ENCODE data around the gene TNFRSF1B. TPM values are rescaled to one million over a fixed set of nuclear protein-coding genes. Genes with fewer than 3 reads are reported as not detected.

Gene TNFRSF1B
- polyA plus RNA-seq, 3 donors = 436 to 761 (median 450) TPM

DNA sequence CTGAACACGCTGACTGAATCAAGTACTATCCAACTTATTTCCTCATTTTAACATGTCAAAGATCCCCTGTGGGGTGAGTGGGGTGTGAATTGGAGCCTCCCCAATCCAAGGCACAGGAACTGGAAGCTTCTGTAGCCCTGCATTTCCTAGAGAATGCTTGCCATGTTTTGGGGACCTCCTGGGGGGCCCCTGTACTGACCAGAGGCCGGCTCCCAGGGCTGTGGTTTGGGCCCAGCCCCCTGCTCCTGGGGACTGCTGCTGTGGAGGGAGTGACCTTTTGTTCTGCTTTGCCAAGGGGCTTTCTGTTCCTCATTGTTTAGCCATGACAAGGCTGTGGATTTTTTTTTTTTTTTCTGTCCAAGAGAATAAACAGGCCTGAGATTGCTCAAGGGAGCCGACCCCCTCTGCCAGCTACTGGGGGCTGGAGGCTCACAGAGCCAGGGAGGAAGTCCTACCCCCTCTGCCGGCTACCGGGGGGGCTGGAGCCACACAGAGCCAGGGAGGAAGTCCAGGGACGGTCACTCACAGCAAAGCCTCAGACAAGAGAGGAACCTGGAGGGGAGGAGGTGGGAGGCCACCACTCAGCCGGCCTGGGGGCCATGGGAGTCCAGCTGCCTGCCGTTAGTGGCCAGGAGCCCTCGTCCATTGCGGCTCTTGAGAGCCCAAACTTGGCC is 17.4 kb downstream of the TNFRSF1B start:
- Histone ChIP-seq H3K36me3 (replicated peaks in 1 of 2; ENCODE audit: control insufficient read depth in 1 of 2, insufficient read depth in 2 of 2, low read length in 2 of 2) (peaks cover 58 to 74% of the 10 kb centered on the region in 2 donors), H3K9me3 (replicated peaks in 1 of 2; ENCODE audit: control insufficient read depth in 1 of 2, insufficient read depth in 1 of 2, low read length in 2 of 2) (no peaks in the 10 kb centered on the region), H3K4me1 (ENCODE audit: control insufficient read depth in 1 of 2, insufficient read depth in 2 of 2, low read length in 2 of 2) (peaks cover 92 to 100% of the 10 kb centered on the region in 2 donors), H4K20me1 (ENCODE audit: insufficient read depth, low read length) (peaks cover 49% of the 10 kb centered on the region), H3K27me3 (ENCODE audit: control insufficient read depth in 2 of 2, insufficient read depth in 2 of 2, low read length in 2 of 2) (no peaks in the 10 kb centered on the region), H3K27ac (ENCODE audit: low read depth in 1 of 2, low read length in 2 of 2) (peak overlapping the region; percentile 96 to 100), H3K4me3 (replicated peaks in 1 of 3; ENCODE audit: low read depth in 2 of 3, low read length in 3 of 3) (peak overlapping the region; percentile 9 to 79 (median 46)), H3K9ac (ENCODE audit: insufficient read depth, low read length, poor library complexity, severe bottlenecking) (peak overlapping the region; percentile 85), H3K79me2 (ENCODE audit: insufficient read depth, low read length) (peaks cover 94% of the 10 kb centered on the region), H3K4me2 (replicated peaks; ENCODE audit: extremely low read depth, low read length, poor library complexity, severe bottlenecking) (peak overlapping the region; percentile 86), H2AFZ (ENCODE audit: insufficient read depth, low read depth, low read length, poor library complexity, severe bottlenecking) (no peak overlapping the region)
- Mint-ChIP-seq H3K27me3 (ENCODE audit: low read depth in 3 of 3) (peaks cover 0 to 2% (median 0%) of the 10 kb centered on the region in 3 donors), H3K27ac (peak overlapping the region; percentile 98 to 100 (median 99)), H3K36me3 (peaks cover 80 to 84% of the 10 kb centered on the region in 2 donors), H3K4me1 (peaks cover 98% of the 10 kb centered on the region), H3K4me3 (peak overlapping the region; percentile 83 to 94), H3K9me3 (peaks cover 0 to 2% (median 0%) of the 10 kb centered on the region in 7 donors)
- WGBS (ENCODE audit: insufficient coverage) = 5% methylated on average over 6 of the region's 10 CpGs
- intact Hi-C loops (cut with micrococcal nuclease) = loop anchor here in 1 of 2 donors (1.0 to 5.0 kb wide), 4 partner anchors 10 to 447 kb away; partner anchors contain the start of genes AGTRAP and TNFRSF1B
- TF ChIP-seq, protein P1, sequence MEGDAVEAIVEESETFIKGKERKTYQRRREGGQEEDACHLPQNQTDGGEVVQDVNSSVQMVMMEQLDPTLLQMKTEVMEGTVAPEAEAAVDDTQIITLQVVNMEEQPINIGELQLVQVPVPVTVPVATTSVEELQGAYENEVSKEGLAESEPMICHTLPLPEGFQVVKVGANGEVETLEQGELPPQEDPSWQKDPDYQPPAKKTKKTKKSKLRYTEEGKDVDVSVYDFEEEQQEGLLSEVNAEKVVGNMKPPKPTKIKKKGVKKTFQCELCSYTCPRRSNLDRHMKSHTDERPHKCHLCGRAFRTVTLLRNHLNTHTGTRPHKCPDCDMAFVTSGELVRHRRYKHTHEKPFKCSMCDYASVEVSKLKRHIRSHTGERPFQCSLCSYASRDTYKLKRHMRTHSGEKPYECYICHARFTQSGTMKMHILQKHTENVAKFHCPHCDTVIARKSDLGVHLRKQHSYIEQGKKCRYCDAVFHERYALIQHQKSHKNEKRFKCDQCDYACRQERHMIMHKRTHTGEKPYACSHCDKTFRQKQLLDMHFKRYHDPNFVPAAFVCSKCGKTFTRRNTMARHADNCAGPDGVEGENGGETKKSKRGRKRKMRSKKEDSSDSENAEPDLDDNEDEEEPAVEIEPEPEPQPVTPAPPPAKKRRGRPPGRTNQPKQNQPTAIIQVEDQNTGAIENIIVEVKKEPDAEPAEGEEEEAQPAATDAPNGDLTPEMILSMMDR (IDR thresholded peaks at IDR 0.05) = peak; percentile 46
- DNase-seq = peak; percentile 95 to 98 (median 96)

DNA sequence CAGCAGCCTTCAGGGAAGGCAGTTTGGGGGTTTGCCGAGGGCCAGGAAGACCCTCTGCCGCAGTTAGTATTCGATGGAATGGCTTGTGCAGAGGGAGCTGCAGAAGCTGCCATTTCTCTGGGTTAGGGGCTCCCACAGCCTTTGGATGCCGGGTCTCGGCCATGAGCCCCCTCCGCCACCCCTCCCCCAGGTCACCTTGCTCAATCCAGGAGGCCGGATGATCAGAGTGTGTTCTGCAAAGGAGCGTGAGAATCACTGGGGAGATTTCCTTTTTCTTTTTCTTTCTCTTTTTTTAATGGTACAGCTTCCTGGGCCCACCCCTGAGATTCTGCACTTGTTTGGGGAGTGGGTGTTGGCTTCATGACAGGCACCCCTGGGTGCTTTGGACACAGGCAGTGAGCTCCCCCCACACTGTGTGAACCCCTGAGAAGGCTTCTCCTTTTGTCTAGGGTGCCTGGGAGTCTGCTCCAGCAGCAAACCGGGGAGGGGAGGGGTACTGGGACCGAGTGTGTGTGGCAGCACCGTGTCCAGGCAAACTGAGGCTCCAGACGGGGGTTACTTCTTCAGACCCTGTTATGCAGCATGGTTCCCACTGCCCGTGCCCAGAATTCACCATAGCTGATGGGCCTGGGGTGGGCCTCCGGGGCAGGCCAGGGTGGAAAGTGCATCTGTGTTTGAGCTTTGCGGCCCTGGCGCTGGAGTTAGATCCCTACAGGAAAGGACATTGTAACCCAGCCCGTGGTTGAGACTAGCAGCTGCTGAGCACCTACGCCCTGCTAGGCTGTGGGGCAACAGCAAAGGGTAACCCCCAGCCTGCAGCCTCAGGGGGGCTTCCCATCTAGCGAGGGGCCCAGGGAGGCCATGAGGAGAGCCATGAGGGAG is 18.5 kb downstream of the TNFRSF1B start:
- Histone ChIP-seq H3K9me3 (replicated peaks in 1 of 2; ENCODE audit: control insufficient read depth in 1 of 2, insufficient read depth in 1 of 2, low read length in 2 of 2) (no peaks in the 10 kb centered on the region), H3K4me1 (ENCODE audit: control insufficient read depth in 1 of 2, insufficient read depth in 2 of 2, low read length in 2 of 2) (peaks cover 80 to 100% of the 10 kb centered on the region in 2 donors), H4K20me1 (ENCODE audit: insufficient read depth, low read length) (peaks cover 60% of the 10 kb centered on the region), H3K9ac (ENCODE audit: insufficient read depth, low read length, poor library complexity, severe bottlenecking) (peak overlapping the region; percentile 85), H3K36me3 (replicated peaks in 1 of 2; ENCODE audit: control insufficient read depth in 1 of 2, insufficient read depth in 2 of 2, low read length in 2 of 2) (peaks cover 60 to 78% of the 10 kb centered on the region in 2 donors), H3K27ac (ENCODE audit: low read depth in 1 of 2, low read length in 2 of 2) (peak overlapping the region; percentile 96 to 100), H3K27me3 (ENCODE audit: control insufficient read depth in 2 of 2, insufficient read depth in 2 of 2, low read length in 2 of 2) (no peaks in the 10 kb centered on the region), H2AFZ (ENCODE audit: insufficient read depth, low read depth, low read length, poor library complexity, severe bottlenecking) (no peak overlapping the region), H3K79me2 (ENCODE audit: insufficient read depth, low read length) (peaks cover 94% of the 10 kb centered on the region), H3K4me3 (replicated peaks in 1 of 3; ENCODE audit: low read depth in 2 of 3, low read length in 3 of 3) (peak overlapping the region; percentile 9 to 79 (median 46)), H3K4me2 (replicated peaks; ENCODE audit: extremely low read depth, low read length, poor library complexity, severe bottlenecking) (peak overlapping the region; percentile 86)
- H3K27me3 Mint-ChIP-seq (ENCODE audit: low read depth in 3 of 3) = peaks cover 0 to 2% (median 0%) of the 10 kb centered on the region in 3 donors
- intact Hi-C loops (cut with micrococcal nuclease) = loop anchor here in 1 of 2 donors (2.0 kb wide), 2 partner anchors 18 to 52 kb away; partner anchors contain the start of gene TNFRSF1B
- TF ChIP-seq, protein P1 (IDR thresholded peaks at IDR 0.05) = no peak
- peak overlapping the region; percentile 83 to 94 for H3K4me3 Mint-ChIP-seq
- H3K9me3 Mint-ChIP-seq = peaks cover 0 to 2% (median 0%) of the 10 kb centered on the region in 7 donors
- DNase-seq = peak in 1 of 3 donors; percentile 33
- peaks cover 95% of the 10 kb centered on the region for H3K4me1 Mint-ChIP-seq
- H3K27ac Mint-ChIP-seq = peak overlapping the region; percentile 98 to 100 (median 99)
- 15% methylated on average over 12 of the region's 19 CpGs for WGBS (ENCODE audit: insufficient coverage)
- peaks cover 79 to 85% of the 10 kb centered on the region in 2 donors for H3K36me3 Mint-ChIP-seq
